ENCODE data around the gene NEK6. TPM values are rescaled to one million over a fixed set of nuclear protein-coding genes. Genes with fewer than 3 reads are reported as not detected.

NEK6 gene
- total and polyA plus RNA-seq, 10 of the 15 experiments (the other 5 are each of a cell fraction or from before 2014, with no cell fraction given): 31.3 to 161 (median 89.2) TPM

DNA sequence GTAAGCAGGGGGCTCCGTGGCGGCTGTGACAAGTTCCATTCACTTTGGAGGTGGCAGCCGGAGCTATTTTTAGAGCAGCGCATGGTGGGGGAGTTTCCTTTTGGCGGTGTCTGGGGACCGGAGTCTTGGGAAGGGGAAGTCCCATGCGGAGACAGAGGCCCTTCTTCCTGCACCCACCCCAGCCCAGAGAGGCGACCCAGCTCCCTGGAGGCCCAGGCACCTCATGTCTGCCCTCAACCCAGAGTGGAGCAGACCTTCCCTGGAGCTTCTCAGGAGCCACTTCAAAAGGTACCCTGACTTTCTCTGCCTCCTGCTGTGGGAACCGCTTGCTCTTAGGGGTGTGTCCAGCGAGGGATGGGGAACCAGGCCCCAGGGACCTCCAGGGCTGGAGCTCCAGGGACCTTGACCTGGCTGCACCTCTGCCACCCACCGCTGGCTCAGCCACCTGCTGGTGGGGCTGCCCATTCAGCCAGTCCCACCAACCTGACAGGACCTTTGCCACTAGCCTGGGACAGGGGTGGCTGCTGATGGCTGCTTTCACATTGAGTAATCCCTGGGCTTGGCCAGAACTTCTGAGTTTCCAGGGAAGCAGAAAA lies 34.1 kb downstream of the NEK6 start (continued):
- TF ChIP-seq, protein P1, sequence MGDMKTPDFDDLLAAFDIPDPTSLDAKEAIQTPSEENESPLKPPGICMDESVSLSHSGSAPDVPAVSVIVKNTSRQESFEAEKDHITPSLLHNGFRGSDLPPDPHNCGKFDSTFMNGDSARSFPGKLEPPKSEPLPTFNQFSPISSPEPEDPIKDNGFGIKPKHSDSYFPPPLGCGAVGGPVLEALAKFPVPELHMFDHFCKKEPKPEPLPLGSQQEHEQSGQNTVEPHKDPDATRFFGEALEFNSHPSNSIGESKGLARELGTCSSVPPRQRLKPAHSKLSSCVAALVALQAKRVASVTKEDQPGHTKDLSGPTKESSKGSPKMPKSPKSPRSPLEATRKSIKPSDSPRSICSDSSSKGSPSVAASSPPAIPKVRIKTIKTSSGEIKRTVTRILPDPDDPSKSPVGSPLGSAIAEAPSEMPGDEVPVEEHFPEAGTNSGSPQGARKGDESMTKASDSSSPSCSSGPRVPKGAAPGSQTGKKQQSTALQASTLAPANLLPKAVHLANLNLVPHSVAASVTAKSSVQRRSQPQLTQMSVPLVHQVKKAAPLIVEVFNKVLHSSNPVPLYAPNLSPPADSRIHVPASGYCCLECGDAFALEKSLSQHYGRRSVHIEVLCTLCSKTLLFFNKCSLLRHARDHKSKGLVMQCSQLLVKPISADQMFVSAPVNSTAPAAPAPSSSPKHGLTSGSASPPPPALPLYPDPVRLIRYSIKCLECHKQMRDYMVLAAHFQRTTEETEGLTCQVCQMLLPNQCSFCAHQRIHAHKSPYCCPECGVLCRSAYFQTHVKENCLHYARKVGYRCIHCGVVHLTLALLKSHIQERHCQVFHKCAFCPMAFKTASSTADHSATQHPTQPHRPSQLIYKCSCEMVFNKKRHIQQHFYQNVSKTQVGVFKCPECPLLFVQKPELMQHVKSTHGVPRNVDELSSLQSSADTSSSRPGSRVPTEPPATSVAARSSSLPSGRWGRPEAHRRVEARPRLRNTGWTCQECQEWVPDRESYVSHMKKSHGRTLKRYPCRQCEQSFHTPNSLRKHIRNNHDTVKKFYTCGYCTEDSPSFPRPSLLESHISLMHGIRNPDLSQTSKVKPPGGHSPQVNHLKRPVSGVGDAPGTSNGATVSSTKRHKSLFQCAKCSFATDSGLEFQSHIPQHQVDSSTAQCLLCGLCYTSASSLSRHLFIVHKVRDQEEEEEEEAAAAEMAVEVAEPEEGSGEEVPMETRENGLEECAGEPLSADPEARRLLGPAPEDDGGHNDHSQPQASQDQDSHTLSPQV (IDR thresholded peaks at IDR 0.05): 0 out of 2 replicates have a peak, but pooled peaks have one; percentile 2
- TF ChIP-seq HCFC1 (IDR thresholded peaks at IDR 0.05; ENCODE audit: low read length): no peak; the same call in 1 of the 2 replicates
- no peak for TF ChIP-seq KLF5 (IDR thresholded peaks at IDR 0.05; ENCODE audit: partially characterized antibody)
- TF ChIP-seq YBX1 (IDR thresholded peaks at IDR 0.05): peak; percentile 91
- peak; percentile 4; the same call in 1 of the 2 replicates for TF ChIP-seq TCF3 (IDR thresholded peaks at IDR 0.05; ENCODE audit: borderline replicate concordance, insufficient read depth, low read depth, low read length)
- TF ChIP-seq STAT3 (IDR thresholded peaks at IDR 0.05; ENCODE audit: low read depth, low read length): 0 out of 2 replicates have a peak, but pooled peaks have one; percentile 43
- TF ChIP-seq, protein P2, sequence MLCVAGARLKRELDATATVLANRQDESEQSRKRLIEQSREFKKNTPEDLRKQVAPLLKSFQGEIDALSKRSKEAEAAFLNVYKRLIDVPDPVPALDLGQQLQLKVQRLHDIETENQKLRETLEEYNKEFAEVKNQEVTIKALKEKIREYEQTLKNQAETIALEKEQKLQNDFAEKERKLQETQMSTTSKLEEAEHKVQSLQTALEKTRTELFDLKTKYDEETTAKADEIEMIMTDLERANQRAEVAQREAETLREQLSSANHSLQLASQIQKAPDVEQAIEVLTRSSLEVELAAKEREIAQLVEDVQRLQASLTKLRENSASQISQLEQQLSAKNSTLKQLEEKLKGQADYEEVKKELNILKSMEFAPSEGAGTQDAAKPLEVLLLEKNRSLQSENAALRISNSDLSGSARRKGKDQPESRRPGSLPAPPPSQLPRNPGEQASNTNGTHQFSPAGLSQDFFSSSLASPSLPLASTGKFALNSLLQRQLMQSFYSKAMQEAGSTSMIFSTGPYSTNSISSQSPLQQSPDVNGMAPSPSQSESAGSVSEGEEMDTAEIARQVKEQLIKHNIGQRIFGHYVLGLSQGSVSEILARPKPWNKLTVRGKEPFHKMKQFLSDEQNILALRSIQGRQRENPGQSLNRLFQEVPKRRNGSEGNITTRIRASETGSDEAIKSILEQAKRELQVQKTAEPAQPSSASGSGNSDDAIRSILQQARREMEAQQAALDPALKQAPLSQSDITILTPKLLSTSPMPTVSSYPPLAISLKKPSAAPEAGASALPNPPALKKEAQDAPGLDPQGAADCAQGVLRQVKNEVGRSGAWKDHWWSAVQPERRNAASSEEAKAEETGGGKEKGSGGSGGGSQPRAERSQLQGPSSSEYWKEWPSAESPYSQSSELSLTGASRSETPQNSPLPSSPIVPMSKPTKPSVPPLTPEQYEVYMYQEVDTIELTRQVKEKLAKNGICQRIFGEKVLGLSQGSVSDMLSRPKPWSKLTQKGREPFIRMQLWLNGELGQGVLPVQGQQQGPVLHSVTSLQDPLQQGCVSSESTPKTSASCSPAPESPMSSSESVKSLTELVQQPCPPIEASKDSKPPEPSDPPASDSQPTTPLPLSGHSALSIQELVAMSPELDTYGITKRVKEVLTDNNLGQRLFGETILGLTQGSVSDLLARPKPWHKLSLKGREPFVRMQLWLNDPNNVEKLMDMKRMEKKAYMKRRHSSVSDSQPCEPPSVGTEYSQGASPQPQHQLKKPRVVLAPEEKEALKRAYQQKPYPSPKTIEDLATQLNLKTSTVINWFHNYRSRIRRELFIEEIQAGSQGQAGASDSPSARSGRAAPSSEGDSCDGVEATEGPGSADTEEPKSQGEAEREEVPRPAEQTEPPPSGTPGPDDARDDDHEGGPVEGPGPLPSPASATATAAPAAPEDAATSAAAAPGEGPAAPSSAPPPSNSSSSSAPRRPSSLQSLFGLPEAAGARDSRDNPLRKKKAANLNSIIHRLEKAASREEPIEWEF (IDR thresholded peaks at IDR 0.05; ENCODE audit: insufficient replicate concordance, low read depth, low read length): peak; percentile 93
- no peak for TF ChIP-seq CBX3 (IDR thresholded peaks at IDR 0.05; ENCODE audit: borderline replicate concordance, low read depth)
- no peak for TF ChIP-seq ZNF622 (IDR thresholded peaks at IDR 0.05)
- no peak for TF ChIP-seq SMAD1 (IDR thresholded peaks at IDR 0.05; ENCODE audit: low read depth, partially characterized antibody)
- TF ChIP-seq TCF12 (IDR thresholded peaks at IDR 0.05; ENCODE audit: low read depth, low read length): peak; percentile 77; the same call in 1 of the 2 replicates
- TF ChIP-seq HDAC2 (IDR thresholded peaks at IDR 0.05): no peak
- TF ChIP-seq, protein P3, sequence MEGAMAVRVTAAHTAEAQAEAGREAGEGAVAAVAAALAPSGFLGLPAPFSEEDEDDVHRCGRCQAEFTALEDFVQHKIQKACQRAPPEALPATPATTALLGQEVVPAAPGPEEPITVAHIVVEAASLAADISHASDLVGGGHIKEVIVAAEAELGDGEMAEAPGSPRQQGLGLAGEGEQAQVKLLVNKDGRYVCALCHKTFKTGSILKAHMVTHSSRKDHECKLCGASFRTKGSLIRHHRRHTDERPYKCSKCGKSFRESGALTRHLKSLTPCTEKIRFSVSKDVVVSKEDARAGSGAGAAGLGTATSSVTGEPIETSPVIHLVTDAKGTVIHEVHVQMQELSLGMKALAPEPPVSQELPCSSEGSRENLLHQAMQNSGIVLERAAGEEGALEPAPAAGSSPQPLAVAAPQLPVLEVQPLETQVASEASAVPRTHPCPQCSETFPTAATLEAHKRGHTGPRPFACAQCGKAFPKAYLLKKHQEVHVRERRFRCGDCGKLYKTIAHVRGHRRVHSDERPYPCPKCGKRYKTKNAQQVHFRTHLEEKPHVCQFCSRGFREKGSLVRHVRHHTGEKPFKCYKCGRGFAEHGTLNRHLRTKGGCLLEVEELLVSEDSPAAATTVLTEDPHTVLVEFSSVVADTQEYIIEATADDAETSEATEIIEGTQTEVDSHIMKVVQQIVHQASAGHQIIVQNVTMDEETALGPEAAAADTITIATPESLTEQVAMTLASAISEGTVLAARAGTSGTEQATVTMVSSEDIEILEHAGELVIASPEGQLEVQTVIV (IDR thresholded peaks at IDR 0.05; ENCODE audit: borderline replicate concordance, partially characterized antibody): no peak

Measured in GM12878 (cell line).